Colonic mucosa (tissue), 4 donors: ENCODE data around the gene AIRE. TPM values are rescaled to one million over a fixed set of nuclear protein-coding genes. Genes with fewer than 3 reads are reported as not detected.
"Not testable (repeated sequence)": the region's sequence is repeated elsewhere in the genome, so short reads cannot be mapped to it uniquely, and the experiment has no call there.

Experiments
- DNase-seq: peaks from one replicate; pipeline ENCODE4 v3.0.0-alpha.2; 2020
- H3K27ac ChIP-seq: fragments of 200-600 bp; one replicate; pipeline ENCODE4 v1.8.0; 2021
- H3K27me3 ChIP-seq: fragments of 200-600 bp; one replicate; pipeline ENCODE4 v1.8.0; 2021
- H3K36me3 ChIP-seq: fragments of 200-600 bp; one replicate; pipeline ENCODE4 v1.8.0; 2021
- H3K4me1 ChIP-seq: fragments of 200-600 bp; one replicate; pipeline ENCODE4 v1.8.0; 2021; ENCODE audit warnings: mild to moderate bottlenecking
- H3K4me3 ChIP-seq: fragments of 200-600 bp; one replicate; pipeline ENCODE4 v1.8.0; 2021
- H3K9ac ChIP-seq, 2 donors: one replicate each; pipeline ENCODE4 v1.7.0; 2013; ENCODE audit warnings: control low read depth in 2 of 2, low read depth in 2 of 2, low read length in 2 of 2
- H3K9me3 ChIP-seq: fragments of 200-600 bp; one replicate; pipeline ENCODE4 v1.8.0; 2021
- intact Hi-C: fragments of 100-400 bp; cut with DNase I; formaldehyde crosslinking; loops from one replicate; pipeline ENCODE4 v1.14.1; 2022
- total RNA-seq, 2 donors: library from RNA; stranded (reverse); fragmentation: NEBNext Ultra II Directional in 1 of 2; extraction: Animal tissue kit (Norgen Biotek cat#: 25700) in 1 of 2; gene quantifications; one replicate each; pipeline ENCODE4 v1.2.1, GENCODE V29; 2021
- TF ChIP-seq, protein P1 (sequence below): fragments of 200-600 bp; IDR thresholded peaks from one replicate; pipeline ENCODE4 v1.8.0; 2022; ENCODE audit warnings: antibody characterized with exemption, mild to moderate bottlenecking
- donor health status: healthy.
- donor health status: DM: no; HTN: no; CAD: no.
- donor health status: DM: no; HTN: no; CAD: no.

The AIRE gene
- total RNA-seq, 2 donors from 2014 or later = 0.11 TPM; not detected in 1

DNA sequence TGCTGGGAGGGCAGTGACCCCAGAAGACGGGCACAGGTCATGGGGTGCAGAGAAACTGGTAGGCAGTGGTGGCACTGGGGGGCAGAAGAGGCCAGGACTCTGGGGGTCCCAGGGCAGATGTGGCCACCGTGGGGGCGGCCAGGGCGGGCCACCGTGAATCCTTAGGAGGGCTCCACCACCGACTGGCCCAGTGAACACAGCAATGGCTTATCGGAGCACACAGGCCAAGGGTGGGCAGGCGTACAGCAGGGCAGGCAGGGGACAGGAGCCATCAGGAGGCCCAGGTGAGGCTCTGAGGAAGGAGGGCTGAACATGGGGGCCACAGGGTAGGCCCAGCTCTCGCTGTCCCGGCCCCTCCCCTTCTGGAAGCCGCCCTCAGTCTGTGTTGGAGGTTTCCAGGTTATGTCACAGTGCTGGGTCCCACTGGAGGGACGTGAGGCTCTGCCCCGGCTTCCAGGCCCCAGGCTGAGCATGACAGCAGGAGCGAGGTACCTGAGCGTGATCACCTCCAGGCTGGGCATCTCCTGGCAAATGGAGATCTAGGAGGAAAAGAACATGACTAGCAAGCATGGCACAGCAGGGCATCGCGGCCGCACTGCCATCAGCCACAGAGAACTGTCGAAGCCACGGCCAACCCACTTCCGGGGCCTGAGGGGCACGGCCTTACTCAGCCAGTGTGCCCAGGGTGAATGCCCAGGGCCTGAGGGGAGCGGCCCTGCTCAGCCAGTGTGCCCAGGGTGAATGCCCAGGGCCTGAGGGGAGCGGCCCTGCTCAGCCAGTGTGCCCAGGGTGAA, 49.8 kb downstream of the AIRE start:
- Histone ChIP-seq H3K9me3 (no peaks in the 10 kb centered on the region), H3K27ac (no peak overlapping the region), H3K4me3 (no peak overlapping the region), H3K36me3 (no peaks in the 10 kb centered on the region), H3K4me1 (no peaks in the 10 kb centered on the region), H3K27me3 (no peaks in the 10 kb centered on the region), H3K9ac (no peak overlapping the region)
- TF ChIP-seq, protein P1, sequence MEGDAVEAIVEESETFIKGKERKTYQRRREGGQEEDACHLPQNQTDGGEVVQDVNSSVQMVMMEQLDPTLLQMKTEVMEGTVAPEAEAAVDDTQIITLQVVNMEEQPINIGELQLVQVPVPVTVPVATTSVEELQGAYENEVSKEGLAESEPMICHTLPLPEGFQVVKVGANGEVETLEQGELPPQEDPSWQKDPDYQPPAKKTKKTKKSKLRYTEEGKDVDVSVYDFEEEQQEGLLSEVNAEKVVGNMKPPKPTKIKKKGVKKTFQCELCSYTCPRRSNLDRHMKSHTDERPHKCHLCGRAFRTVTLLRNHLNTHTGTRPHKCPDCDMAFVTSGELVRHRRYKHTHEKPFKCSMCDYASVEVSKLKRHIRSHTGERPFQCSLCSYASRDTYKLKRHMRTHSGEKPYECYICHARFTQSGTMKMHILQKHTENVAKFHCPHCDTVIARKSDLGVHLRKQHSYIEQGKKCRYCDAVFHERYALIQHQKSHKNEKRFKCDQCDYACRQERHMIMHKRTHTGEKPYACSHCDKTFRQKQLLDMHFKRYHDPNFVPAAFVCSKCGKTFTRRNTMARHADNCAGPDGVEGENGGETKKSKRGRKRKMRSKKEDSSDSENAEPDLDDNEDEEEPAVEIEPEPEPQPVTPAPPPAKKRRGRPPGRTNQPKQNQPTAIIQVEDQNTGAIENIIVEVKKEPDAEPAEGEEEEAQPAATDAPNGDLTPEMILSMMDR = no peak
- intact Hi-C loops = no loop called here
- DNase-seq = no peak

DNA sequence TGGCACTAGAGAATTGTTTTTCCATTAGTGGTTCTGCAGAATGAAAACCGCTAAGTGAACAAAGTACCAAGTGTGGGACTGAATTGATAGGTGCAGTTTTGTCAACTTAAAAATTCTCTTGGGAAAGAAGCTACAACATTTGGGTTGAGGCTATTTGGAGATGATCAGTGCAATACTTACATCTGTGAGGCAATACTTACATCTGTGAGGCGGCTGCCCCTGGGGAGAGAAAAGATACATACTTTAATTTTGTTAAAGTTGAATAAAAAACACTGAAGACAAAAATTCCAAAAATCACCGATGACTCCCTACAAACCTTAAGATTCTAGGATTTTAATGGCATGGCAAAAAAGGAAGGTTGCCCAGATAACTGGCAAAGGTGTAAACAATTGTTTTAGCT, 51.8 kb downstream of the AIRE start:
- no peak for DNase-seq
- Histone ChIP-seq H3K9me3 (no peaks in the 10 kb centered on the region), H3K9ac (no peak overlapping the region), H3K4me3 (no peak overlapping the region), H3K27me3 (no peaks in the 10 kb centered on the region), H3K4me1 (no peaks in the 10 kb centered on the region), H3K27ac (no peak overlapping the region), H3K36me3 (no peaks in the 10 kb centered on the region)
- TF ChIP-seq, protein P1 = no peak
- intact Hi-C loops = no loop called here

- no peaks in the 10 kb centered on the region for H3K27me3 ChIP-seq
- H3K36me3 ChIP-seq = no peaks in the 10 kb centered on the region
- intact Hi-C loops = no loop called here
- no peaks in the 10 kb centered on the region for H3K9me3 ChIP-seq
- peak; percentile 75 for DNase-seq
- peak overlapping the region; percentile 77 for H3K27ac ChIP-seq
- TF ChIP-seq, protein P1 = peak; percentile 29
- H3K4me3 ChIP-seq = peak overlapping the region; percentile 28
- H3K9ac ChIP-seq = peak overlapping the region in 1 of 2 donors; percentile 68
- no peaks in the 10 kb centered on the region for H3K4me1 ChIP-seq
Observed at GRCh38 chr21:44337941-44338895, 52.5 kb downstream of the AIRE start.

DNA sequence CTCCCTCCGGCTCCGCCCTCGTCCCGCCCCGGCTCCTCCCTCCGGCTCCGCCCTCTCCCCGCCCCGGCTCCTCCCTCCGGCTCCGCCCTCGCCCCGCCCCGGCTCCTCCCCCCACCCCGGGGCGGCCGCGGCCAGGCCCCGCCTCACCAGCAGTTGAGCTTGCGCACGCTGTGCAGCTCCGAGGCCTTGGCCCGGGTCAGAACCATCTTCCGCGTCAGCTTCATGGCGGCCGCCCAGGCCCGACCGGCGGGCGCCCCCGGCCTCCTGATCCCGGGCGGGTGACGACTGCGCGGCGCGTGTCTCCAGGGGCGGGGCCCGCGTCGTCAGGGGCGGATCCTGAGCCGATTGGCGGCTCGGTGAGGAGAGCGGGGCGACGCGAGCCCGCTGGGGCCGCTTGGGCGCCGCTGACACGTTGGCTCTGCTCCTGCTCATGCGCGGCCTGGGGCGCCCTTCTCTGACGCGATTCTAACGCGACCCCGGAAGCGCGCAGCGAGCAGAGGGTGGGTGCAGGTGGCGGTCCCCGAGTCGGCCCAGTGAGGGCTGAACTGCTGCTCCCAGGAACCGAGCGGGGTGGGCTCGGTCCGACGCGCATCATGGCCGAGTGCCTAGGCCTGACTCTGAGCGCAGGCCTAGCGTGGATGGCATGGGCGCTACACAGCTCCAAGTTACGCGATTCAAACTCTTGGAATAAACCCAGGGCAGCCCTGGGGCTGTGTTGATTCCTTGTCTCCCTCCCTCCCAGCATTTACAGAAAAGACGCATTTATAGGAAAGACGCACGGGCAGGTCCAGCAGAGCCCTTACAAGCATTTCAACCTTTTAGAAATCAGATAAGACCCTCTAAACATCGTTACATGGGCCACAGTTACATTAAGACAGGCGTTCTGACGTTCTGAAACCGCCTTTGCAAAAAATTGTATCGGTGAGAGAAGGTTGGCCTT, 53.6 kb downstream of the AIRE start, which contains the start of gene CFAP410:
CFAP410 (minus strand) TSS at position 420 of the 940 bp plus-strand sequence; CDS start at position 224, 196 bp downstream.
- Histone ChIP-seq H3K9ac (peak within 1 kb of the TSS; percentile 68 to 96), H3K36me3 (no peaks in the 10 kb centered on the region), H3K4me1 (no peaks in the 10 kb centered on the region), H3K9me3 (no peaks in the 10 kb centered on the region), H3K27me3 (no peaks in the 10 kb centered on the region), H3K4me3 (peak within 1 kb of the TSS; percentile 83), H3K27ac (peak within 1 kb of the TSS; percentile 97)
- intact Hi-C loops = no loop called here
- TF ChIP-seq, protein P1 = no peak
- peak; percentile 91 for DNase-seq

DNA sequence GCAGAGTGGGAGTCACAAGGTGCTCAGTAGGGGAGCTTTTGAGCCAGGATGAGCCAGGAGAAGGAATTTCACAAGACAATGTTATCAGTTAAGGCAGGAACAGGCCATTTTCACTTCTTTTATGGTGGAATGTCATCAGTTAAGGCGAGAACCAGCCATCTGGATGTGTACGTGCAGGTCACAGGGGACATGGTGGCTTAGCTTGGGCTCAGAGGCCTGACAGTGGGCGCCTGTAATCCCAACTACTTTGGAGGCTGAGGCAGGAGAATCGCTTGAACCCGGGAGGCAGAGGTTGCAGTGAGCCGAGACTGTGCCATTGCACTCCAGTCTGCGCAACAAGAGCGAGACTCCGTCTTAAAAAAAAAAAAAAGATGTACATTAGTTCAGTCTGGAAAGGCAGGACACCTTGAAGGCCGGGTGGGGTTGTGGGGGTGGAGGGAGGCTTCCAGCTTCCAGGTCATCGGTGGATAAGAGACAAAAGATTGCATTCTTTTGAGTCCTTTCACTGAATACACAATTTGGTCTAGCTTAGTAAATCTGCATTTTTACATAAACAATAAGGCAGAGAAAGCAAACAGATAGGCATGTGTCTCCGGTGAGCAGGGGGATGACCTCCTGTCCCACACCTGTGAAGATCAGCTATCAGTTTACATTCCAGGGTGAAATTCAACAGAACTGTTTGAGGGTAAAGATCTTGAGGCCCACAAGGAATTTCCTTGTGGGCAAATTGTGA, 56.2 kb downstream of the AIRE start:
- H3K27ac ChIP-seq, H3K9me3 ChIP-seq, H3K4me3 ChIP-seq, DNase-seq, H3K27me3 ChIP-seq, H3K9ac ChIP-seq, H3K4me1 ChIP-seq, H3K36me3 ChIP-seq: not testable (repeated sequence)
- intact Hi-C loops = loop anchor here (10.0 kb wide), 1 partner anchor 463 kb away; the partner anchor contains the start of gene UBE2G2

DNA sequence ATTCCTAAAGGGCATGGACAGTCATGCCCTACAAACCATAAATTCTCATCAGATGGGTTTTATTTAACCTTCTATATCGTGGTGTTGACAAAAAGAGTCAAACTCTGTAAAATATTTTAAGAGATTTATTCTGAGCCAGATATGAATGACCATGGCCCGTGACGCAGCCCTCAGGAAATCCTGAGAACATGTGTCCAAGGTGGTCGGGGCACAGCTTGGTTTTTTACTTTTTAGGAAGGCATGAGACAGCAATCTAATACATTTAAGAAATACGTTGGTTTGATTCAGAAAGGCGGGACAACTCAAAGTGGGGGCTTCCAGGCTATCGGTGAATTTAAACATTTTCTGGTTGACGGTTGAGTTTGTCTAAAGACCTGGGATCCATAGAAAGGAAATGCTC, 57.3 kb downstream of the AIRE start:
- not testable (repeated sequence) for H3K9ac ChIP-seq, H3K27me3 ChIP-seq, H3K4me1 ChIP-seq, DNase-seq, H3K4me3 ChIP-seq, H3K27ac ChIP-seq, H3K9me3 ChIP-seq, H3K36me3 ChIP-seq
- intact Hi-C loops = loop anchor here (10.0 kb wide), 1 partner anchor 462 kb away; the partner anchor contains the start of gene UBE2G2
